Fibroblast of mammary gland (primary cell): ENCODE measurements around the gene COL23A1.

Experiments used
- DNase-seq: peaks from one replicate; pipeline ENCODE4 v3.0.0-alpha.2; 2010; ENCODE audit warnings: low read depth
- H3K4me3 ChIP-seq: 2 replicates; pipeline ENCODE4 v1.5.1; 2011; ENCODE audit warnings: low read depth, mild to moderate bottlenecking, low read length, moderate library complexity; ENCODE audit not compliant: control insufficient read depth
- CTCF ChIP-seq: conservative IDR thresholded peaks from 2 replicates; pipeline ENCODE4 v1.5.1; 2011; ENCODE audit warnings: low read depth, low read length, inconsistent platforms; ENCODE audit not compliant: control insufficient read depth, insufficient read depth

Gene COL23A1

GRCh38 chr5:178398901-178399700, 191.1 kb downstream of the COL23A1 start:
- DNase-seq: no peak
- no peak for TF ChIP-seq CTCF
- H3K4me3 ChIP-seq: no peak overlapping the region

GRCh38 chr5:178396796-178397720, 193.1 kb downstream of the COL23A1 start:
- TF ChIP-seq CTCF: no peak
- no peak for DNase-seq
- H3K4me3 ChIP-seq: no peak overlapping the region

- TF ChIP-seq CTCF: no peak
- no peak overlapping the region for H3K4me3 ChIP-seq
- DNase-seq: no peak
Observed at GRCh38 chr5:178394074-178394473, 196.1 kb downstream of the COL23A1 start.

GRCh38 chr5:178392931-178393394, 197.2 kb downstream of the COL23A1 start:
- TF ChIP-seq CTCF: no peak
- no peak for DNase-seq
- no peak overlapping the region for H3K4me3 ChIP-seq

- no peak for TF ChIP-seq CTCF
- H3K4me3 ChIP-seq: no peak overlapping the region
- no peak for DNase-seq
Observed at GRCh38 chr5:178392386-178392785, 197.8 kb downstream of the COL23A1 start.

- no peak for DNase-seq
- no peak overlapping the region for H3K4me3 ChIP-seq
- no peak for TF ChIP-seq CTCF
Observed at GRCh38 chr5:178391480-178391879, 198.7 kb downstream of the COL23A1 start.
